GM21529 (cell line): ENCODE measurements around the gene CHGA.

Source experiments
- ATAC-seq: cut with Tn5 transposase; IDR thresholded peaks from one replicate; pipeline ENCODE4 v1.9.1; 2021; ENCODE audit not compliant: unreplicated experiment

Gene CHGA

DNA sequence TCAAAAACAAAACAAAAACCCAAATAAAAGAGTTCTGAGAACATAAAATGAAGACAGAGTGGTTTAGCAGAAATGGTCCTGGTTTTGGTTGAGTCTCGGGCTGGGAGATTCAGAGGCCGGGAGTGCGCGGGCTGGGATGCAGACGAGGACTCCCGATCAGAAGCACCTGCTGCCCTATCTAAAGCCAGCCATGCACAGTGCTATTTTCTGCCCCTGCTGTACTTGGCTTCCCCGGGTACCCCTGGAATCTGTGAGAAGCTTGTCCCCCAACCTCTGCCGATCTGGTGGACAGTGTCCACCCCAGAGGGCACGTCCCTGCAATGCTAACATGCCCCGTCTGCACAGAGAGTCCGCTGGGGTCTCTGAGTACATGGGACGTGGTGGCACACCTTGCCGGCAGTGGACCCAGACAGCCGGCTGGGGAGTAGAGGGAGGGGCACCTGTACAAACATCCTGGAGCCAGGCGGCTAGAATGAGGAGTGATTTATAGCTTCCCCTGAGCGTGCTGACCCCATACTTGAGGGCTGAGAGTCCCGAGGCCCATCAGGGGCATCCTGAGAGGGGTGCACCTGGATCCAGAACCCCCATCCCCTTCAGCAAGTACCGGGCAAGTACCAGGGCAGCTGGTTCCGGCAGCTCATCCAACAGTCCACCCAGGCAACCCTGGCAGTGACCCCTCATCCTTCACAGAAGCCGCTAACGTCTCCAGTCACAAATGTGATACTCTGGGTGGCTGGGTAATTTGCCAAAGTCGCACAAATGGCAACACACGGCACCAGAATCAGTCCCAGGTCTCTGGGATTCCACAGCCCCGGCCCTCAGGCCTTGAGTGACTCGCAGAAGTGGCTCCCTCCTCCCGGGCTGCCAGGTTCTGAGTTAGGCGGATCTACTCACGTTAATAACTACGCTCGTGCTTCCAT is 37.1 kb downstream of the CHGA start:
- ATAC-seq = no peak

DNA sequence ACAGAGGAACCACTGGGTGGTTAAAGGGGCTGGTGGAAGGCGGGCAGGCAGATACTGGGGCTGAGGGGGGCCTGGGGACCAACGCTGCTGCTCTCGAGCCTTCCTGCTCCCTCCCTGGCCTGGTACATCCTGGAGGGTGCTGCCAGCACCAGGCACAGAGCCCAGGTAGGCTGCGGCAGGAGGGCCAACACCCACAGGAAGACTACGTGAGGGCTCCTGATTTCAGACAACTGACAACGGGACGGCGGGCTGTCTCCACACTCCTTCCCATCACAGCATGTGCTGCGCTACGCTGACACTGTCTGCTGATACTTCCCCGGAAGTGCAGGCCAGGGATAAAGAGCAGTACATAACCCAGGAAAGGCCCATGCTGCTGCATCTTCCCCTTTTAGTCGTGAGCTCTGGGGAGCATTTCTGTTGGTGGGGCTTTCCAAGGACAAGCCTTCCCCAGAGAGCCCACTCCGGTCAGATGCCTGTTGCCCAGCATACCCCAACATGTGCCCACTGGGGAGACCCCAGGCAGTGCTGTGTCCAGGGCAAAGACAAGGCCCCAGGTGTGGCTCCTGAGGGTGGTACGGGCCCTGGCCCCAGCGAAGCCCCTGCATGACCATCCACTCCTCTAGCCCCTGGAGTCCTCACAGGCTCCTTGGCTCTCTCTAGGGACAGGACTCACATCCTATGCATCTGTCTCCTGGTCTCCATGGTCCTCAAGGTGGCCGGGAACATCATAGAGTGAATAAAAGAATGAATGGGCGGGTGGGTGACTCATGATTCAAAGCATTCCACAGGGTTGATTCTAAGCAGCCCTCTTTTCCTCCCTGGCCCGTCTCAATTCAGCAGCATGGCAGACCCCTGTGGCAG is 38.0 kb downstream of the CHGA start:
- no peak for ATAC-seq

DNA sequence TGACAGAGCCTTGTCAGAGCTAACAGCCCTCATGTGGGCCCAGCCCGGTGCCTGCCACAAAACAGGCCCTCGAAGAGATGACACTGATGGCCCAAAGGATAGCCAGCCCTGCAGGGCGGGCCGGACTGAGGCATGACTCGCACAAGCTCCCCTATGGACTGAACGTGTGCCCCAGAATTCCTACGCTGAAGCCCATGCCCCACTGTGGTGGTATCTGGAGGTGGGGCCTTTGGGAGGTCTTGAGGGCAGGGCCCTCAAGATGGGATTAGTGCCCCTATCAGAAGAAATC is 38.6 kb downstream of the CHGA start:
- no peak for ATAC-seq

DNA sequence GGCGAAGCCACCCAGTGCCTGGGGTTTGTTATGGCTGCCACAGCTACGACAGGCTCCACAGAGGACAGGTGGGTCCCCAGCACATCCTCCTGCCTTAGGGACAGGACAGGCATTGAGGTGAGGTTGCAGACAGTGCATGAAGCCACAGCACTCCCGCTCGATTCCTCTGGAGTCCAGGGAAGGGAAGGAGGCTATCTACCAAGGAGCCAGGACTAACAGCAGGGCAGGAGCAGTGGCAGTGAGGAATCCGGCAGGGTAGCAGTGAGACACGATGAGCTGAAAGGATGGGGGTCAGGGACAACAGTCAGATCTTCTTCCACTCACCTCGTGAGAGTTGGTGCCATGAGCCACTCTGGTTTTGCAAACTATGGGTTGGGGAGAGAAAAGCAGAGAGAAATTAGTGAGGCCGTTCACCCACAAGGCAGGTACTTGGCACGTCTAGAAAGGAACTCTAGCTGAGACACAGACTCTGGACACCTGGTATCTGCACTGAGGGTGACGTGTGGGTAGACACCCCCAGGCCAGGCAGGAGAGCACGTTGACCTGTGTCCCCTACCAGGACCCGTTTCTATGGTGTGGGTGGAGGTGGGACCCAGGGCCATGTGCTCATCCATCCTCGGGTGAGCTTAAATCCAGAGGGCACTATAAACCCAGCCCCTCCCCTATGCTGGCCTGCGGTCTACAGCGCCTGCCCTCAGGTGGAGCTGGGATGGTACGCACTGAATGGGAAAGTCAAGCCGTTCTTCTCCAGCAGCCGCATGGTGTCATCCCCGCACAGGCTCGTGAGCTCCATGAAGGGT is 39.3 kb downstream of the CHGA start:
- no peak for ATAC-seq

DNA sequence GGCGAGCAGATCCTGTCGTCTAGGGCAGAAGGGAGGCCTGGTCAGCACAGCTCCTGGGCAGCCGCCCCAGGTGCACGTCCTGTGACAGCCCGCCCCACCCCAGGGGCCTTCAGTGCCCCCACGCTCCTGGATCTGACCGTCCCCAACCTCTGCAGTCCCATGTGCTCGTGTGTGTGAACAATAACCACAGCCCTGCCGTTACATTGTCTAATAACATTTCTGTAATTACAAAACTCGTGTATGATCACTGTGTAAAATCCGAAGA is 39.8 kb downstream of the CHGA start:
- no peak for ATAC-seq

DNA sequence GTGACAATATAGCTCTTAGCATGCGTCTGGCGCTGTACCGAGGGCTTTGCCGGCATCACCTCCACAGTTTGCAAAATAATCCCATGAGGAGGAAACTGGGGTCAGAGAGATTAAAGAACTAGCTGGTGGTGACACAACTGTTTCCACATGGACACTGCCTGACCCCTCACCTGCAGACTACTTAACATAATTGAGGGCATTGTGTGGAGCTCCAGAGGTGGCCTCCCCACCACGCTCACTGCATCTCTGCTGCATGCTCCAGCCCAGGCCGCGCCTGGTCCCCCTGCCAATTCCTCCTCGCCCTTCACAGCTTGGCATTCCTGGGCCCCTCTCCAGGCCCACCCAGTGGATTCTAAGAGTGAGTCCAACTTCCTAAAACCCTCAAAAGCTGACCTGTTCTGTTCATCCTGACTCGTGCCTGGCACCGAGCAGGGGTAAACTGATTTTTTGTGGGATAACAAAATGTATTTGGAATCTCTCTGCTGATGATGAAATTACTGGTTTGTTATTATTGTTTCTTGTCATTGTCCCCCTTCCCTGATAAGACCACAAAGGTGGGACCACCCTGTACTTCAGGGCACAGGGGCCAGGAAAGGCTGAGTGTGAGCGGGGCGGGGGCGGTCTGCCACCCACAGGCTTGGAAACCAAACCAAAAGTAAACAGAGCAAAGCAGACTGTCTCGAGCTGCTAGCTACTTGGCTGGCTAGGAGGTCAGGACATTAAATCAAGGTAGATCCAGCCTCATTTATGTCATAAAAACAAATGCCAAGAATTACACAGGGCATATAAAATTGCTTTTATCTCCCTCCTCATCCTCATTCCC is 40.6 kb downstream of the CHGA start:
- ATAC-seq = no peak

DNA sequence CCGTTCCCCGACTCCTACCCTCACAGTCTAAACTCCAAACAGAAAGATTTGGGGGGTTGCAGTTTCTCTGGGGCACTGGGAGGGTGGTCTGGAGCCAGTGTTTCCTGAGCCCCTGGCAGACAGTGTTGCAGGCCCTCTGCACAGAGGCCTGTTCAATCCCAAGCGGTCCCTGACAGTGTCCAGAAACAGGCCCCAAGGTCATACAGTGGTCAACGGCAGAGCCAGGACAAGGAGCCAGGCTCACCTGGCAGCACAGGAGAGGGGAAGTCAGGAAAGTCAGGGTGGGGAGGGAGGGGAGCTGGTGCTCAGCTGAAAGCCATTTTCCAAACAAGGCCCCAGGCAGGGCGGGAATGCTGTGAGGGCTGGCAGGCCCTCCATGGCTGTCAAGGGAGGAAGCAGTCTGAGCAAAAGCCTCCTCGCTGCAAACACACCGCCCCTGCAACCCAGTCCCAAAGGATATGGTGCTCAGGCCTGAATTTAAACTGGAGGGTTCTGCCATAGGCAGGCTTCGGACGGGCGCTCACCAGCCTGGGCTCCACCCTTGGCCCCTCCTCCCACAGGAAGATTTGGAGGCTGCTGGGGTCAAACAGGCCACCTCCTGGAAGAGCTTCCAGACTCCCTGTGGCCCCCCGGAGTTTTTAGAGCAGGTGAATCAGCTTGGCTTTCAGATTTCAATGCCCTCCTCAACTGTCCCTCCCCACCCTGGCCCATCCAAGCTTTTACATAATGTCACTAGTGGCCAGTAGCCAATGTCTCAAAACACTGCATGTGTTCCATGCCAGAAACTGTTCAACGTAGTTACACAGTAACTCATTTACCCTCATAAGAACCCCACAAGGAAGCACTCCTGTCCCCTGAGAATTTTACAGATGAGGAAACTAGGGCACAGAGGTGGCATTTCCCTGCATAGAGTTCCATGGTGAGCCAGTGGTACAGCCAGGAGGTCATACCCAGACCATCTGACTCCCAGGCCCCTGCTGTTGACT is 41.5 kb downstream of the CHGA start:
- no peak for ATAC-seq

GRCh38 chr14:92965281-92965680 is 42.3 kb downstream of the CHGA start:
- ATAC-seq = no peak

- no peak for ATAC-seq
Measured at GRCh38 chr14:92967346-92967926, 44.5 kb downstream of the CHGA start.

- ATAC-seq = no peak
Measured at GRCh38 chr14:92968291-92969020, 45.5 kb downstream of the CHGA start.

DNA sequence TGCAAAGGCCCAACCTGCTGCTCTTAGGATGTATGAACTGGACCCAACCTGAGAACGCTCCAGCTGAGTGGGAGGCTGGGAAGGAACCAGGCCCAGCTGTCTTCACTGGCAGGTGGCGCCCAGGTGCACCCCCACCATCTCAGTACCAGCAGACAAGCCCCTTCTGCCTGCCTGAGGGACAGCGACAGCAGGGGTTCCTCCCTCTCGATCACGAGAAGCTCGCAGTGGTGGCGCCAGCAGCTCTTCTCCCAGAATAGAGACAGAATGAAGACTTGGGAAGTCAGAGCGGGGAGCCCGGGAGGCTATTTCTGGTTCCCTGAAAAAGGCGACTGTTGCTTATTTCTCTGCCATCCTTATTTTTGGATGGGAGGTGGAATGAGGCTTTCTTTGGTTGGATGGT is 46.5 kb downstream of the CHGA start:
- no peak for ATAC-seq

DNA sequence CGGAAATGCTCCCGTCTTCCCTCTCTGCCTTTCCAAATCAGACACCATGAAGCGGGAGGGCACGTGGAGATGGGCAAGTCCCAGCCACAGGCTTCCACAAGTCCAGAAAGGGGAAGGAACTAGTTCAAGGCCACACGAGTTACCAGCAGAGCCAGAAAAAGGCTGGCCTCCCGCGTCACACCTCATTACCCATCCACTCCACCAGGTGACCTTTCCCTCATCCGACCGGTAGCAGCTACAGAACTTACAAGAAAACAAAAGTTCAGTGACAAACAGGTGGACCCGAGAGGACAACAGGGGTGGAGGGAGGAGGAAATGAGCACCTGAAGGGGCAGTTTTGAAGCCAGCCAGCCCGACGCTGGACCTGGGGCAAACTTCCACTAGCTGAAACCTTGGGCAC is 46.9 kb downstream of the CHGA start:
- no peak for ATAC-seq

- ATAC-seq = no peak
Measured at GRCh38 chr14:92970271-92970670, 47.3 kb downstream of the CHGA start.

DNA sequence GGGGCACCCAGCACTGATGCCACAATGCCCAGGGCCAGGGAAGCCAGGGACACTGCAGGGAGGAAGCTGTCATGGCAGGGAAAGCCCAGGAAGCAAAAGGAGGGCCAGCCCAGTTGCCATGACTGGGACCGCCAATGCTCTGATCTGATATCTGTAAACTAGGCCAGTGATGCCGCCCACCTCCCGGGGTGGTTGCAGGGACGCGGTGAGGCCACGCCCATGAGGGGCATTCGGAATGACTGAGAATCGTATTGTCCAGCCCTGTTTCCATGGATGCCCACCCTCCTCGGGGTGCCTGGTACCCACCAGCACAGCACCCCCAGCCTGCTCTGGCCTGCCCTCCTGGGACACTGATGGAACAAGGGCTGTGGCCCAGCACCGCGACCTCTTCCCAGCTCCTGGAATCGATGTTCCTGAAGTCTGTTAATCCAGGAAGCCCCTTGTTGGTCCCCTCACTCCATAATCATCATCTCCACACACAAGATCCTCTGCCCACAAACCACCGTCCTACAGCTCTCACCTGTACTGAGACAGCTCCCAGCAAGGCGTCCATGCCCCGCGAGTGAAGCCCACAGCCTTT is 48.7 kb downstream of the CHGA start:
- no peak for ATAC-seq

DNA sequence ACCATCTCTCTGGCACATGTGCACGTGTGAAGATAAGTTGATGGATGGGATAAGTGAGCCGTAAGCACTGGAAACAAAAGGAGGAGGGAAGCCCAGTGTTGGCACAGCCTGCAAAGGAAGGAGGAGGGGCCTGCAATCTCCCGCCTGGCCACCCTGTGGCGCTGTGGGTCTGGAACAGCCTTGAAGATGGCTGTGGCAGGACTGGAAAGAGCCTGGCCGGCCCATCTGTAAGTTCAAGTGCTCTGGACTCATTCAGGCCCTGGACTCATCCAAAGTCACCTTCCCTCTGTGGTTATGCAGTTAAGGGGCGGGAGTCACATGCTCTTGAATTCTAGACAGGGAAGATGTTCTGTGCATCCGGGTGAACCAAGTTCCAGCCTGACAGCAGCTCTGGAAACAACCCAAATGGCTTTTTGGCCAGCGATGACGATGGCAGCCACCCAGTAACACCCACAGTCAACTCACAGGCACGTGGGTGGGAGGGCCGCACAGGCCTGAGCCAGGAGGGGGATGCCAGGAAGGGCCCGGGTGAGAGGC is 50.4 kb downstream of the CHGA start:
- no peak for ATAC-seq

DNA sequence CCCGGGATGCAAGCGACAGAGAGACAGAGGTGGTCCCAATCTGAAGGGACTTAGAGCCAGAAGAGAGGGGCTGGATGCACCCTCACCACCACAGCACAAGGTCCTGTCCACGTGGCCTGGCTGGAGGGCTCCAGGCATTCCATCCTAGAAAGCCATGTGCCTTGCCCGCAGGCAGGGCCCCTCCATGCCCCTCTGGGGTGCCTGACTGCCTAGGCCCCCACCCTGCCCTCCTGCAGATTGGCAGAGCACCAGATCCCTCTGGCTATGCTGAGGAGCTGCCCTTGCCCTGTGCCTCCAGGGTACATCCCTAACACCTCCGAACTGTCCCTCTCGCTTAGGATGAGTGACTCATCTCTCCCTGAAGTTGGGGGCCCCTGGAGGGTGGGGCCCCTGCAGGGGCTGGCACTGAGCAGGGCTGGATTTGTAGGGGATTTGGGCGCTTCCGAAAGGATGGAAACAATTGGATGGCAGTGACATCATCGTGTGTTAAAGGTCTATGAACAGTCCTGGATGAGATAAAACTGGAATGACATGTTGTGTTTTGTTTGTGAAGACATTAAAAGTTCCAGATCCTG is 50.9 kb downstream of the CHGA start:
- no peak for ATAC-seq

DNA sequence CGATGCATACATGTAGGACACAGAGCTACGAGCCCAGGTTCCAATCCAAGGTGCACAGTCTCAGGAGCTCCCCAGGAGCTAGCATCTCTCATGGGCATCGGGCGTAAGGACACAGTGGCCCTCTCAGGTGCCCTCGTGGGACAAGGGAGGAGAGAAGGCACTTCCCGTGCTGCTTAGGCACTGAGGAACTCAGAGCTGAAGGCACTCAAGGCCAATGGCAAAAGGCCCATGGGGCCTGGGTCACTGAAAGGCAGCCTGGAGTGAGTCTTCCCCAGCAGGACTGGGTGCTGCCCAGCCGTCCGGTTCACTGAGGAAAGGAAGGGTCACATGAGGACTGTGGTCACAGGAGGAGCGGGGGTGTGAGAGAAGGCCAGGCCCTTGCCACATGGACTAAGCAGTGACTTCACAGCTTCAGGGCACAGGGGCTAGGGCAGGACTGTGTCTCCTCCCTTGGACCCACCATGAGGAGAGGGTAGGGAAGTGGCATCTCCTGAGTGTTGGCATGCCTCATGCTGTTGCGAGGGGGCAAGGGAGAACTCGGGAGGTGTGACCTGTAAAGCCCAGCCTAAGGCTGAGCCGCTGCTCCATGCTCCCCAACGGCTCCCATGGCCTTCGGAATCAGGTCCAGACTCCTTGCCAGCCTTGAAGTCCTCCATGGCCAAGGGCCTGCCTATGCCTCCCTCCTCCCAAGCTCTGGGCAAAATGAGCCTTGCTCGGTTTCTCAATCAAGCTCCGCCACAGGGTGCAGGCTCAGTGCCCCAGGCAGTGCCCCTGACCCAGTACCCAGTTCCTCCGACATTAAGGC is 51.8 kb downstream of the CHGA start:
- no peak for ATAC-seq
